ENCODE data around the gene NUSAP1. TPM values are rescaled to one million over a fixed set of nuclear protein-coding genes. Genes with fewer than 3 reads are reported as not detected.

NUSAP1 gene
- total RNA-seq, 1 donor from 2014 or later, result 14.4 TPM

DNA sequence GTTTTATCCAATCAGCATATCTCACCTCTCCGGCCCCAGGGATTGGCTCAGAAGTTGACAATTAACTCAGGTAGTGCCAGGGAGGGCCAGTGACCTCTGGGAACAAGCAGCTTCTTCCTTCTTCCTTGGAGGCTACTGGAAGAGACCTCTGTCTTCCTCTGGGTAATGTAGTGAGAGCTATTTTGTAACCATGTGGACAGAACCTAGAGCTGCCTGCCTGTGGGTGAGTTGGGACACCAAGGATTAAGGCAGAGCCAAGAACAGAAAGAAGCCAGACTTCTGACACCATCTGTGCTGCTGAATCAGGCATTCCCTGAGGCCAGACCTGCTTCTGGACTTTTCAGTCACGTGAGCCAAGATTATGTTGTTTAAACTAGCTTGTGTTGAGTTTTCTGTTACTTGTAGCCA is 75.6 kb downstream of the NUSAP1 start:
- Mint-ChIP-seq H3K27ac (no peak overlapping the region), H3K4me3 (no peak overlapping the region), H3K4me1 (peaks cover 5% of the 10 kb centered on the region), H3K9me3 (no peaks in the 10 kb centered on the region), H3K27me3 (no peaks in the 10 kb centered on the region), H3K36me3 (ENCODE audit: low read depth) (no peaks in the 10 kb centered on the region)
- DNase-seq, result no peak
- POLR2A ChIA-PET, result no interaction called here
- TF ChIP-seq, protein P1, sequence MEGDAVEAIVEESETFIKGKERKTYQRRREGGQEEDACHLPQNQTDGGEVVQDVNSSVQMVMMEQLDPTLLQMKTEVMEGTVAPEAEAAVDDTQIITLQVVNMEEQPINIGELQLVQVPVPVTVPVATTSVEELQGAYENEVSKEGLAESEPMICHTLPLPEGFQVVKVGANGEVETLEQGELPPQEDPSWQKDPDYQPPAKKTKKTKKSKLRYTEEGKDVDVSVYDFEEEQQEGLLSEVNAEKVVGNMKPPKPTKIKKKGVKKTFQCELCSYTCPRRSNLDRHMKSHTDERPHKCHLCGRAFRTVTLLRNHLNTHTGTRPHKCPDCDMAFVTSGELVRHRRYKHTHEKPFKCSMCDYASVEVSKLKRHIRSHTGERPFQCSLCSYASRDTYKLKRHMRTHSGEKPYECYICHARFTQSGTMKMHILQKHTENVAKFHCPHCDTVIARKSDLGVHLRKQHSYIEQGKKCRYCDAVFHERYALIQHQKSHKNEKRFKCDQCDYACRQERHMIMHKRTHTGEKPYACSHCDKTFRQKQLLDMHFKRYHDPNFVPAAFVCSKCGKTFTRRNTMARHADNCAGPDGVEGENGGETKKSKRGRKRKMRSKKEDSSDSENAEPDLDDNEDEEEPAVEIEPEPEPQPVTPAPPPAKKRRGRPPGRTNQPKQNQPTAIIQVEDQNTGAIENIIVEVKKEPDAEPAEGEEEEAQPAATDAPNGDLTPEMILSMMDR (IDR thresholded peaks at IDR 0.05), result no peak
- CTCF ChIA-PET, result interaction anchor here (0.7 kb wide), 1 partner anchor 9 kb away, joined by 5 read pairs; no protein-coding TSS in a partner anchor
- ATAC-seq (ENCODE audit: low read depth), result no peak
- intact Hi-C loops (cut with micrococcal nuclease), result no loop called here

DNA sequence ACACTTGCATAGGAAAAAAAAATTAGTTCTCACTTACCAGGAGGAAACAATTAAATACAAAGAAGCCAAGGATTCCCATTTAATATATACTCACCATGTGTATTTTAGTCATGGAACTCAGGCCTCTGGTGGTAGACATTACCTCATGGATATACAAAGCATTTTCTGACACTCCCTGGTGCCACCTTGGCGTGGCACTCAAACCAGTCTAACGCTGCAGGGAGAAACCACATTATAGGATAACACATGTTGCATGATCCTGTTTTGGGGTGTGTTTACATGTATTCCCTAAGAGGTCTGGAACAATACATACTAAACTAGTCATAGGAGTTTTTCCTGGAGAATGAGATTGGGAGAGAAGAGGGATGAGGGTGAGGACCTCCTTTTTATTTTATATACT is 78.3 kb downstream of the NUSAP1 start:
- Mint-ChIP-seq H3K4me3 (no peak overlapping the region), H3K36me3 (ENCODE audit: low read depth) (no peaks in the 10 kb centered on the region), H3K9me3 (no peaks in the 10 kb centered on the region), H3K27me3 (no peaks in the 10 kb centered on the region), H3K4me1 (peaks cover 6% of the 10 kb centered on the region), H3K27ac (no peak overlapping the region)
- TF ChIP-seq, protein P1 (IDR thresholded peaks at IDR 0.05), result no peak
- ATAC-seq (ENCODE audit: low read depth), result no peak
- no peak for DNase-seq
- ChIA-PET POLR2A (no interaction called here), CTCF (no interaction called here)
- intact Hi-C loops (cut with micrococcal nuclease), result no loop called here

DNA sequence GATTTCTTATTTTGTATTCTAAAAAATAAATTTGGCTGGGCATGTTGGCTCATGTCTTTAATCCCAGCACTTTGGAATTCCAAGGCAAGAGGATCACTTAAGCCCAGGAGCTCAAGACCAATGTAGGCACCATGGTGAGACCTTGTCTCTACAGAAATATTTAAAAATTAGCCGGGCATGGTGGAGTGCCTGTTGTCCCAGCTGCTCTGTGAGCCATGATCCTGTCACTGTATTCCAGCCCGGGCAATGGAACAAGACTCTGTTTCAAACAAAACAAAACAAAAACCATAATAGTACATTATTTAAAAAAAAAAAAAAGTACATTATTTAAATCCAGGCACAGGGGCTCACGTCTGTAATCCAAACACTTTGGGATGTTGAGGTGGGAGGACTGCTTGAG is 78.8 kb downstream of the NUSAP1 start:
- CTCF ChIA-PET, result no interaction called here
- ATAC-seq (ENCODE audit: low read depth), result no peak
- H3K4me1 Mint-ChIP-seq, result peaks cover 10% of the 10 kb centered on the region
- H3K27ac Mint-ChIP-seq, result no peak overlapping the region
- no peak overlapping the region for H3K4me3 Mint-ChIP-seq
- no peaks in the 10 kb centered on the region for H3K27me3 Mint-ChIP-seq
- TF ChIP-seq, protein P1 (IDR thresholded peaks at IDR 0.05), result no peak
- DNase-seq, result no peak
- H3K9me3 Mint-ChIP-seq, result no peaks in the 10 kb centered on the region
- intact Hi-C loops (cut with micrococcal nuclease), result no loop called here
- peaks cover 2% of the 10 kb centered on the region for H3K36me3 Mint-ChIP-seq (ENCODE audit: low read depth)
- POLR2A ChIA-PET, result no interaction called here

DNA sequence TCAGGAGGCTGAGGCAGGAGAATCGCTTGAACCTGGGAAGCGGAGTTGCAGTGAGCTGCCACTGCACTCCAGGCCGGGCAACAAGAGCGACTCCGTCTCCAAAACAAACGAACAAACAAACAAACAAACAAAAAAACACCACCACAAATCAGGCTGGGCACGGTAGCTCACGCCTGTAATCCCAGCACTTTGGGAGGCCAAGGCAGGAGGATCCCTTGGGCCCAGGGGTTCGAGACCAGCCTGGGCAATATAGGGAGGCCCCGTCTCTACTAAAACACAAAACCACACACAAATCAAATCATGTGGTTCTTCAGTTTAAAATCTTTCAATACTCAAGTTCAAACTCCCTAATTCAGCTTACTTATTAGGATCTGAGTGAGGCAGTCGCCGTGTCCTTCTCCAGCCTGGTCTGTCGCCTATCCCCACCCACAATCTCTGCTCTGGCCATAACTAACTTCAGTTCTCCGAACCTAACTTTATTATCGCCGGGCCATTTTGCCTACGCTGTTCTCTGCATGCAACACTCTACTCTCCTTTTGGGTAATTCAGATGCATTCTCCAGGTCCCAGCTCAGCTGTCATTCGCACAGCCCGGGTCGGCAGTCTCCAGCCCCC is 83.6 kb downstream of the NUSAP1 start:
- H3K9me3 Mint-ChIP-seq, result no peaks in the 10 kb centered on the region
- intact Hi-C loops (cut with micrococcal nuclease), result loop anchor here (1.0 to 5.0 kb wide), 5 partner anchors 14 to 301 kb away; partner anchors contain the start of genes CHP1, ITPKA and NDUFAF1
- H3K27ac Mint-ChIP-seq, result peak overlapping the region; percentile 92
- no peaks in the 10 kb centered on the region for H3K27me3 Mint-ChIP-seq
- no peak for DNase-seq
- TF ChIP-seq, protein P1 (IDR thresholded peaks at IDR 0.05), result no peak
- POLR2A ChIA-PET, result interaction anchor here (0.7 to 1.5 kb wide), 5 partner anchors 10 to 463 kb away, joined by 3 to 5 read pairs (median 3); partner anchors contain the start of genes CHAC1 and CHP1
- peaks cover 10% of the 10 kb centered on the region for H3K36me3 Mint-ChIP-seq (ENCODE audit: low read depth)
- peak; percentile 5 for ATAC-seq (ENCODE audit: low read depth)
- peak overlapping the region; percentile 95 for H3K4me3 Mint-ChIP-seq
- H3K4me1 Mint-ChIP-seq, result peaks cover 41% of the 10 kb centered on the region
- CTCF ChIA-PET, result interaction anchor here (1.4 kb wide), 1 partner anchor 125 kb away, joined by 3 read pairs; no protein-coding TSS in a partner anchor

DNA sequence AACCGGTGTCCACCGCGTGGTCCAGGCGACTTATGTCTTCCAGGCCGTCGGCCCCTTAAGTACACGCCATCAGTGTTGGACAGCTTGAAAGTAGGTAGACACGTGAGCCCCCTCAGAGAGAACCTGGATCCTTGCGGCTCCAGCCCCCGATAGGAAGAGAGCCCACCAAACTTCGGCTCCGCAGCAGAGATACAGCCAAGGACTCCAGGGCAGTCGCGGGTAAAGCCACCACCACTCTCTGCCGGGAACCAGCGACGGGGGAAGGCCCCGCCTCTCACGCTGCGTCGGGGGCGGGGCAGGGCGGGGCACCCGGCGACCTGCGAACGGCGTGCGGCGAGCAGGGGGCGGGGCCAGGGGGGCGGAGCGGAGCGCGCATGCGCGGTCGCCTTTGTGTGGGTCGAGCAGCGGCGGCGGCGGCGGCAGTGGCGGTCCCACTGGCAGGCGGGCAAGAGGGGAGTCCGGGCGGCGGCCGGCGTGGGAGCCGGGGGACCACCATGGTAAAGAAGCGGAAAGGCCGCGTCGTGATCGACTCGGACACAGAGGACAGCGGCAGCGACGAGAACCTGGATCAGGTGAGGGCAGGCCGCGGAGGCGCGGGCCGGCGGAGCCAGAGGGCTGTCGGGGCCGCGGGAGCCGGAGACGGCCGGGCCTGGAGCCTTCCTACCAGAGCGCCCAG is 84.2 kb downstream of the NUSAP1 start, which contains the start of gene RTF1:
Gene RTF1 (plus strand): TSS at position 354 of the 676 bp plus-strand sequence. CDS start 21 bp downstream, at position 375.
- ATAC-seq (ENCODE audit: low read depth) (peak; percentile 96), DNase-seq (peak; percentile 100)
- Mint-ChIP-seq H3K36me3 (ENCODE audit: low read depth) (peaks cover 10% of the 10 kb centered on the region), H3K4me1 (peaks cover 43% of the 10 kb centered on the region), H3K27ac (peak within 1 kb of the TSS; percentile 92), H3K4me3 (peak within 1 kb of the TSS; percentile 95), H3K9me3 (no peaks in the 10 kb centered on the region), H3K27me3 (no peaks in the 10 kb centered on the region)
- intact Hi-C loops (cut with micrococcal nuclease), result loop anchor here (1.0 to 5.0 kb wide), 6 partner anchors 15 to 302 kb away; partner anchors contain the start of genes CHP1, ITPKA, NDUFAF1 and NUSAP1
- TF ChIP-seq, protein P1 (IDR thresholded peaks at IDR 0.05), result no peak
- CTCF ChIA-PET, result no interaction called here
- POLR2A ChIA-PET, result interaction anchor here (0.6 to 0.9 kb wide), 3 partner anchors 9 to 186 kb away, joined by 3 read pairs; partner anchors contain the start of gene CHP1
